ENCODE data around the gene KRTAP16-1. TPM values are rescaled to one million over a fixed set of nuclear protein-coding genes. Genes with fewer than 3 reads are reported as not detected.
A peak's percentile ranks its signal among the peaks of the same experiment; 100 is the strongest.

Gene KRTAP16-1
- total RNA-seq, 2 donors from 2014 or later, result not detected

GRCh38 chr17:41311111-41311510 is 2.0 kb upstream of the KRTAP16-1 start:
- H3K4me3 ChIP-seq (ENCODE audit: low read length), result no peak overlapping the region
- no peak overlapping the region for H3K27ac Mint-ChIP-seq
- H3K4me1 Mint-ChIP-seq, result no peaks in the 10 kb centered on the region
- no peaks in the 10 kb centered on the region for H3K4me1 ChIP-seq (ENCODE audit: control insufficient read depth, insufficient read depth, low read length)
- peaks cover 4% of the 10 kb centered on the region for H3K27me3 Mint-ChIP-seq (ENCODE audit: insufficient read depth)
- peaks cover 8% of the 10 kb centered on the region for H3K27me3 ChIP-seq (ENCODE audit: control insufficient read depth, insufficient read depth, low read length, poor library complexity, severe bottlenecking)
- no peaks in the 10 kb centered on the region for H3K9me3 Mint-ChIP-seq
- H3K9me3 ChIP-seq (ENCODE audit: control insufficient read depth, low read length), result no peaks in the 10 kb centered on the region
- H3K9ac ChIP-seq (ENCODE audit: extremely low read depth, low read length, poor library complexity, severe bottlenecking), result no peak overlapping the region
- H3K36me3 ChIP-seq (ENCODE audit: control insufficient read depth, insufficient read depth, low read length), result no peaks in the 10 kb centered on the region
- WGBS, 2 experiments (ENCODE audit: insufficient coverage in 1 of 2, insufficient read length in 1 of 2), result 95% methylated on average over 1 of the region's 1 CpG; no CpG with 5 or more reads in 1 of the 2 experiments
- no peak overlapping the region for H3K27ac ChIP-seq (ENCODE audit: low read depth, low read length)
- TF ChIP-seq CTCF (conservative IDR thresholded peaks at IDR 0.05), result no peak
- DNase-seq, result no peak
- H3K36me3 Mint-ChIP-seq (ENCODE audit: low read depth), result no peaks in the 10 kb centered on the region
- no peak overlapping the region for H3K4me3 Mint-ChIP-seq

DNA sequence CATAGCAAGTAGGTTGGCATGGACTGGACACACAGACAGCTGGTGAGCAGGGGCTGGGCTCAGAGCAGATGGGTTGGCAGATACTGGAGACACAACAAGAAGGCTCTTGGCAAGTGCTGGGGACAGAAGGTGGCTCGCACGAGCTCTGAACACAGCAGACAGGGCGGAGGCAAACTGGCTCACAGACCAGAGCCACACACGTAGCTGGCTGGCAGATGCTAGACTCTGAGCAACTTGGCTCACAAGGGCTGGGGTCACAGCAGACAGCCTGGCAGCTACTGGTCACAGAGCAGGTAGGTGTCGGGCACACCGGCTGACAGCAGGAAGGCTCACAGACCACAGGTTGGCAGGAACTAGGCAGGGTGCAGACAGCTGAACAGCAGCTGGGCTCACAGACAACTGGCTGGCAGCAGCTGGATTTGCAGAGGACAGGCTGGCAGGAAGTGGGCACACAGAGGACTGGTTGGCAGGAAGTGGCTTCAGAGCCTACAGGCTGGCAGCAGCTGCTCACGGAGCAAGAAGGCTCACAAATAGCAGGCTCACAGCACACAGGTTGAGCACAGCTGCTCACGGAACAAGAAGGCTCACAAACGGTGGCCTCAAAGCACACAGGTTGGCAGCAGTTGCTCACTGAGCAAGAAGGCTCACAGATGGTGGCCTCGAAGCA is 725 bp downstream of the KRTAP16-1 start:
- peaks cover 4% of the 10 kb centered on the region for H3K27me3 Mint-ChIP-seq (ENCODE audit: insufficient read depth)
- H3K36me3 Mint-ChIP-seq (ENCODE audit: low read depth), result no peaks in the 10 kb centered on the region
- DNase-seq, result peak; percentile 42
- H3K9me3 Mint-ChIP-seq, result no peaks in the 10 kb centered on the region
- Histone ChIP-seq H3K27me3 (ENCODE audit: control insufficient read depth, insufficient read depth, low read length, poor library complexity, severe bottlenecking) (peaks cover 8% of the 10 kb centered on the region), H3K27ac (ENCODE audit: low read depth, low read length) (no peak overlapping the region), H3K9ac (ENCODE audit: extremely low read depth, low read length, poor library complexity, severe bottlenecking) (no peak overlapping the region), H3K9me3 (ENCODE audit: control insufficient read depth, low read length) (no peaks in the 10 kb centered on the region), H3K4me1 (ENCODE audit: control insufficient read depth, insufficient read depth, low read length) (no peaks in the 10 kb centered on the region), H3K4me3 (ENCODE audit: low read length) (no peak overlapping the region), H3K36me3 (ENCODE audit: control insufficient read depth, insufficient read depth, low read length) (no peaks in the 10 kb centered on the region)
- TF ChIP-seq CTCF (conservative IDR thresholded peaks at IDR 0.05), result no peak
- no peaks in the 10 kb centered on the region for H3K4me1 Mint-ChIP-seq
- no peak overlapping the region for H3K27ac Mint-ChIP-seq
- no peak overlapping the region for H3K4me3 Mint-ChIP-seq
- 86% methylated on average over 10 of the region's 10 CpGs for WGBS, 2 experiments (ENCODE audit: insufficient coverage in 1 of 2, insufficient read length in 1 of 2)

- no peak for TF ChIP-seq CTCF (conservative IDR thresholded peaks at IDR 0.05)
- no peaks in the 10 kb centered on the region for H3K9me3 Mint-ChIP-seq
Observed at GRCh38 chr17:41307647-41308046, 1.5 kb downstream of the KRTAP16-1 start.

More at GRCh38 chr17:41307647-41308046, 1.5 kb downstream of the KRTAP16-1 start:
- peaks cover 4% of the 10 kb centered on the region for H3K27me3 Mint-ChIP-seq (ENCODE audit: insufficient read depth)
- WGBS, 2 experiments (ENCODE audit: insufficient coverage in 1 of 2, insufficient read length in 1 of 2), result 79 to 93% methylated on average over 7 to 9 of the region's 9 CpGs
- no peak overlapping the region for H3K27ac Mint-ChIP-seq
- no peaks in the 10 kb centered on the region for H3K36me3 Mint-ChIP-seq (ENCODE audit: low read depth)
- H3K4me1 ChIP-seq (ENCODE audit: control insufficient read depth, insufficient read depth, low read length), result no peaks in the 10 kb centered on the region
- peak; percentile 42 for DNase-seq
- no peak overlapping the region for H3K9ac ChIP-seq (ENCODE audit: extremely low read depth, low read length, poor library complexity, severe bottlenecking)
- H3K27me3 ChIP-seq (ENCODE audit: control insufficient read depth, insufficient read depth, low read length, poor library complexity, severe bottlenecking), result peaks cover 7% of the 10 kb centered on the region
- H3K4me3 Mint-ChIP-seq, result no peak overlapping the region
- H3K4me3 ChIP-seq (ENCODE audit: low read length), result no peak overlapping the region
- no peaks in the 10 kb centered on the region for H3K4me1 Mint-ChIP-seq
- H3K27ac ChIP-seq (ENCODE audit: low read depth, low read length), result no peak overlapping the region
- H3K36me3 ChIP-seq (ENCODE audit: control insufficient read depth, insufficient read depth, low read length), result no peaks in the 10 kb centered on the region
- H3K9me3 ChIP-seq (ENCODE audit: control insufficient read depth, low read length), result no peaks in the 10 kb centered on the region

Data from endodermal cell (in vitro differentiated cells).